ENCODE data around the gene FAM193A.

DNA sequence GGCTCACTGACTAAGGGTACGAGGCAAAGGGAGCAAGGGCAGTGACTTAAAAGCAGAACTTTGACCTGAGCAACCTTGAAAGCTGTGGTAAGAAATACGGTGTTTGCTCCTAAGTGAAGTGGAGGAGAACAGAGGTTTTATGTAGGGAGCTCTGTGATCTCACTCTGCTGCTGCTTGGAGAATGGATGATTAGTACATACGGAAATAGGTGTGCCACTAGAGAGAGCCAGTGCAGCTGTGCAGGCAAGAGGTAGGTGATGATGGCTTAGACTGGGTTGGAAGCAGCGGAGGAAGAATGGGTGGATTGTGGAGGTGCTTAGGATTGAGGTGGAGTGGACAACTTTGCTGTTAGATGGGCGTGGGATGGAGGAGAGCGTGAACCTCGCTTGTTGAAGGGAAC is 85.0 kb downstream of the FAM193A start:
- TF ChIP-seq, protein P1, sequence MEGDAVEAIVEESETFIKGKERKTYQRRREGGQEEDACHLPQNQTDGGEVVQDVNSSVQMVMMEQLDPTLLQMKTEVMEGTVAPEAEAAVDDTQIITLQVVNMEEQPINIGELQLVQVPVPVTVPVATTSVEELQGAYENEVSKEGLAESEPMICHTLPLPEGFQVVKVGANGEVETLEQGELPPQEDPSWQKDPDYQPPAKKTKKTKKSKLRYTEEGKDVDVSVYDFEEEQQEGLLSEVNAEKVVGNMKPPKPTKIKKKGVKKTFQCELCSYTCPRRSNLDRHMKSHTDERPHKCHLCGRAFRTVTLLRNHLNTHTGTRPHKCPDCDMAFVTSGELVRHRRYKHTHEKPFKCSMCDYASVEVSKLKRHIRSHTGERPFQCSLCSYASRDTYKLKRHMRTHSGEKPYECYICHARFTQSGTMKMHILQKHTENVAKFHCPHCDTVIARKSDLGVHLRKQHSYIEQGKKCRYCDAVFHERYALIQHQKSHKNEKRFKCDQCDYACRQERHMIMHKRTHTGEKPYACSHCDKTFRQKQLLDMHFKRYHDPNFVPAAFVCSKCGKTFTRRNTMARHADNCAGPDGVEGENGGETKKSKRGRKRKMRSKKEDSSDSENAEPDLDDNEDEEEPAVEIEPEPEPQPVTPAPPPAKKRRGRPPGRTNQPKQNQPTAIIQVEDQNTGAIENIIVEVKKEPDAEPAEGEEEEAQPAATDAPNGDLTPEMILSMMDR (IDR thresholded peaks at IDR 0.05), result no peak
- TF ChIP-seq EP300 (IDR thresholded peaks at IDR 0.05; ENCODE audit: low read depth), result no peak
- TF ChIP-seq POLR2A (IDR thresholded peaks at IDR 0.05), result no peak
- no peak for TF ChIP-seq POLR2AphosphoS5 (IDR thresholded peaks at IDR 0.05)

Measured in transverse colon (tissue), 4 donors.